ENCODE results near the gene ZNF532. TPM values are rescaled to one million over a fixed set of nuclear protein-coding genes. Genes with fewer than 3 reads are reported as not detected.

ZNF532 gene
- total and polyA plus RNA-seq, 9 of the 15 experiments (the other 6 are each of a cell fraction or from before 2014, with no cell fraction given), result 0.42 TPM; not detected in 8

DNA sequence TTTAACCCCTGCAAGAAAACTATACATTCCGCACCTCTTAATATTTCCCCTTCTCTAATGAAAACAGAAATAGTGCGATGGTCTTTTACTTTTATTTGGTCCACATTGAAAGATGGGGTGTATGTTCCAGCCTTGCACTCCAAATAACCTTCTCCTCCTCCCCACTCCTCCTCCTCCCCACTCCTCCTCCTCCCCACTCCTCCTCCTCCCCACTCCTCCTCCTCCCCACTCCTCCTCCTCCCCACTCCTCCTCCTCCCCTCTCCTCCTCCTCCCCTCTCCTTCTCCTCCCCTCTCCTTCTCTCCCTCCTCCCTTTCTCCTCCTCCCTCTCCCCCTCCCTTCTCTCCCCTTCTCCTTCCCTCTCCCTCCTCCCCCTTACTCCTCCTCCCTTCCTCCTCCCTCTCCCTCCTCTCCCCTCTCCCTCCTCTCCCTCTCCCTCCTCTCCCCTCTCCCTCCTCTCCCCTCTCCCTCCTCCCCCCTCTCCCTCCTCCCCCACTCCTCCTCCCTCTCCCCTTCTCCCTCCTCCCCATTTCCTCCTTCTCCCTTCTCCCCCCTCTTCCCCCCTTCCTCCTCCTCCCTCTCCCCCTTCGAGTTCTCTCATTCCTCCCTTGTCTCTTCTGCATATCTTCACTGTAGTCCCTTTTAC lies 70.4 kb downstream of the ZNF532 start:
- no peaks in the 10 kb centered on the region for H4K20me1 ChIP-seq (replicated peaks; ENCODE audit: control insufficient read depth, insufficient read depth, low read length)
- no peaks in the 10 kb centered on the region for H3K79me2 ChIP-seq (ENCODE audit: control insufficient read depth, insufficient read depth, low read length)
- no peak overlapping the region for H3K4me2 ChIP-seq (ENCODE audit: insufficient read depth, low read length)
- H3K9ac ChIP-seq (ENCODE audit: insufficient read depth in 1 of 2, low read depth in 2 of 2, low read length in 2 of 2), result no peak overlapping the region
- H3K9me3 ChIP-seq (replicated peaks; ENCODE audit: control insufficient read depth, insufficient read depth, low read depth, low read length), result no peaks in the 10 kb centered on the region
- no peaks in the 10 kb centered on the region for H3K36me3 ChIP-seq (ENCODE audit: control insufficient read depth, insufficient read depth, low read length)
- TF ChIP-seq THRAP3 (IDR thresholded peaks at IDR 0.05; ENCODE audit: borderline replicate concordance), result no peak
- TF ChIP-seq BCL6 (CRISPR knock-in tag; IDR thresholded peaks at IDR 0.05), result no peak
- no peak for TF ChIP-seq KLF6 (CRISPR knock-in tag; IDR thresholded peaks at IDR 0.05; ENCODE audit: borderline replicate concordance)
- TF ChIP-seq EP300 (IDR thresholded peaks at IDR 0.05; ENCODE audit: low read length), result no peak
- TF ChIP-seq PCBP1 (IDR thresholded peaks at IDR 0.05; ENCODE audit: low read depth, low read length, poor library complexity, severe bottlenecking), result peak; percentile 75
- TF ChIP-seq DIDO1 (tag; IDR thresholded peaks at IDR 0.05; ENCODE audit: low read depth), result no peak
- peak; percentile 91 for TF ChIP-seq ZNF263 (CRISPR knock-in tag; IDR thresholded peaks at IDR 0.05; ENCODE audit: borderline replicate concordance)
- no peak for TF ChIP-seq SMAD4 (CRISPR knock-in tag; conservative IDR thresholded peaks at IDR 0.05)
- FAIRE-seq (no peak), DNase-seq (ENCODE audit: extremely low read depth in 1 of 4, low spot score in 3 of 4) (no peak), ATAC-seq (no peak)
- POLR2A ChIA-PET, result no interaction called here
- intact Hi-C loops (cut with micrococcal nuclease) (no loop called here), in situ Hi-C loops (cut with MboI) (no loop called here)
- H3K9me1 ChIP-seq (ENCODE audit: control insufficient read depth, insufficient read depth, low read length), result no peaks in the 10 kb centered on the region
- no peak overlapping the region for H3K4me3 ChIP-seq
- 18% methylated on average over 3 of the region's 3 CpGs for WGBS (ENCODE audit: insufficient coverage, low coverage, missing lambda C conversion rate)
- H3K27ac ChIP-seq (ENCODE audit: extremely low read depth, low read depth, low read length), result no peak overlapping the region
- no peaks in the 10 kb centered on the region for H3K4me1 ChIP-seq (replicated peaks in 1 of 2; ENCODE audit: control insufficient read depth in 2 of 2, insufficient read depth in 2 of 2, low read length in 2 of 2)
- no peak overlapping the region for H2AFZ ChIP-seq (ENCODE audit: low read depth, low read length)
- no peaks in the 10 kb centered on the region for H3K27me3 ChIP-seq (ENCODE audit: control insufficient read depth in 2 of 2, insufficient read depth in 2 of 2, low read length in 2 of 2)
- BruUV-seq (replicated peaks), result no TSS peak
- CTCF ChIA-PET (ENCODE audit: low intra/inter-chr PET ratio), result no interaction called here
